Measurements from ENCODE around the gene ZFAND3.

DNA sequence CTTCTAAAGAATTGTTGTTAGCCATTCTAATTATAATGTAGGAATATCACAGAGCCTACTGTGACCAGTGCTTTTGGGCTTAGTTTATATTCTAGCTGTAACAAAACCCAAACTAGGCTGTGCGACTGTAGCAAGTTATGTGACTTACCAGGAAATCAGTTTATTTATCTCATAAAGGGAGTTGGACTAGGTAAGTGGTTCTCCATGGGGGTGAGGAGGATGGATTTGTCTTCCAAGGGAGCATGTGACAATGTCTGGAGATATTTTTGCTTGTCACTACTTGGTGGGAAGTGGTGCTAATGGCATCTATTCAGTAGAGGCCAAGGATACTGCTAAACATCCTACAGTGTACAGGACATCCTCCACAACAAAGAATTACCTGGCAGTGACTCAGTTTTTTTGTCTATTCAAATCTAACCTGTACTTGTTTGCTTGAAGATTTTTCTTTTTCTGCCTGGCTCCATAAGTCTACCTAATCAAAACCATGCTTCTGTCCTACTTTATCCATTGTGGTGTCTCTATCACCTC lies 32.5 kb downstream of the ZFAND3 start:
- TF ChIP-seq, protein P1, sequence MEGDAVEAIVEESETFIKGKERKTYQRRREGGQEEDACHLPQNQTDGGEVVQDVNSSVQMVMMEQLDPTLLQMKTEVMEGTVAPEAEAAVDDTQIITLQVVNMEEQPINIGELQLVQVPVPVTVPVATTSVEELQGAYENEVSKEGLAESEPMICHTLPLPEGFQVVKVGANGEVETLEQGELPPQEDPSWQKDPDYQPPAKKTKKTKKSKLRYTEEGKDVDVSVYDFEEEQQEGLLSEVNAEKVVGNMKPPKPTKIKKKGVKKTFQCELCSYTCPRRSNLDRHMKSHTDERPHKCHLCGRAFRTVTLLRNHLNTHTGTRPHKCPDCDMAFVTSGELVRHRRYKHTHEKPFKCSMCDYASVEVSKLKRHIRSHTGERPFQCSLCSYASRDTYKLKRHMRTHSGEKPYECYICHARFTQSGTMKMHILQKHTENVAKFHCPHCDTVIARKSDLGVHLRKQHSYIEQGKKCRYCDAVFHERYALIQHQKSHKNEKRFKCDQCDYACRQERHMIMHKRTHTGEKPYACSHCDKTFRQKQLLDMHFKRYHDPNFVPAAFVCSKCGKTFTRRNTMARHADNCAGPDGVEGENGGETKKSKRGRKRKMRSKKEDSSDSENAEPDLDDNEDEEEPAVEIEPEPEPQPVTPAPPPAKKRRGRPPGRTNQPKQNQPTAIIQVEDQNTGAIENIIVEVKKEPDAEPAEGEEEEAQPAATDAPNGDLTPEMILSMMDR (conservative IDR thresholded peaks at IDR 0.05 in 1 of 2, IDR thresholded peaks at IDR 0.05 in 1 of 2; ENCODE audit: low read depth in 1 of 2, low read length in 2 of 2) = no peak
- no peak for TF ChIP-seq EZH2 (IDR thresholded peaks at IDR 0.05; ENCODE audit: low read length, missing control alignments)

All from fibroblast of lung (primary cell).